Rectal smooth muscle tissue (tissue), 1 donor: Measurements from ENCODE around the gene ATXN7L1.

ENCODE experiments used
- H3K27ac ChIP-seq: one replicate; pipeline ENCODE4 v1.7.0; 2013; ENCODE audit warnings: low read depth, low read length, inconsistent platforms
- H3K27me3 ChIP-seq: one replicate; pipeline ENCODE4 v1.7.0; 2013; ENCODE audit warnings: low read length; ENCODE audit not compliant: control insufficient read depth, insufficient read depth
- H3K36me3 ChIP-seq: one replicate; pipeline ENCODE4 v1.7.0; 2013; ENCODE audit warnings: low read length; ENCODE audit not compliant: control insufficient read depth, insufficient read depth
- H3K4me1 ChIP-seq: one replicate; pipeline ENCODE4 v1.7.0; 2013; ENCODE audit warnings: low read length; ENCODE audit not compliant: control insufficient read depth, insufficient read depth
- H3K4me3 ChIP-seq: one replicate; pipeline ENCODE4 v1.7.0; 2013; ENCODE audit warnings: low read length
- H3K9ac ChIP-seq: one replicate; pipeline ENCODE4 v1.7.0; 2013; ENCODE audit warnings: low read length

ATXN7L1 gene

GRCh38 chr7:105876091-105876963 lies at the start of gene ATXN7L1:
ATXN7L1 (minus strand) TSS chr7:105876599; CDS start chr7:105876558, 41 bp downstream.
- Histone ChIP-seq H3K36me3 (no peaks in the 10 kb centered on the region), H3K27me3 (no peaks in the 10 kb centered on the region), H3K4me3 (peak within 1 kb of the TSS; percentile 82), H3K27ac (peak within 1 kb of the TSS; percentile 85), H3K9ac (peak within 1 kb of the TSS; percentile 43), H3K4me1 (peaks cover 10% of the 10 kb centered on the region)

- Histone ChIP-seq H3K27ac (no peak overlapping the region), H3K4me3 (no peak overlapping the region), H3K4me1 (no peaks in the 10 kb centered on the region), H3K36me3 (no peaks in the 10 kb centered on the region), H3K9ac (no peak overlapping the region), H3K27me3 (no peaks in the 10 kb centered on the region)
These were observed 49.7 kb upstream of the ATXN7L1 start for GRCh38 chr7:105926131-105926530.

- Histone ChIP-seq H3K27me3 (no peaks in the 10 kb centered on the region), H3K36me3 (no peaks in the 10 kb centered on the region), H3K9ac (no peak overlapping the region), H3K4me3 (no peak overlapping the region), H3K27ac (no peak overlapping the region), H3K4me1 (no peaks in the 10 kb centered on the region)
These were observed 48.5 kb upstream of the ATXN7L1 start for GRCh38 chr7:105924945-105925344.

- Histone ChIP-seq H3K27me3 (no peaks in the 10 kb centered on the region), H3K36me3 (no peaks in the 10 kb centered on the region), H3K4me1 (no peaks in the 10 kb centered on the region), H3K9ac (no peak overlapping the region), H3K27ac (no peak overlapping the region), H3K4me3 (no peak overlapping the region)
These were observed 44.4 kb upstream of the ATXN7L1 start for GRCh38 chr7:105920766-105921165.

GRCh38 chr7:105917659-105918058 lies 41.3 kb upstream of the ATXN7L1 start:
- H3K4me3 ChIP-seq: no peak overlapping the region
- H3K9ac ChIP-seq: no peak overlapping the region
- no peaks in the 10 kb centered on the region for H3K36me3 ChIP-seq
- H3K4me1 ChIP-seq: no peaks in the 10 kb centered on the region
- H3K27ac ChIP-seq: no peak overlapping the region
- H3K27me3 ChIP-seq: no peaks in the 10 kb centered on the region

GRCh38 chr7:105916603-105917002 lies 40.2 kb upstream of the ATXN7L1 start:
- no peak overlapping the region for H3K4me3 ChIP-seq
- H3K27ac ChIP-seq: no peak overlapping the region
- H3K27me3 ChIP-seq: no peaks in the 10 kb centered on the region
- no peaks in the 10 kb centered on the region for H3K36me3 ChIP-seq
- H3K9ac ChIP-seq: no peak overlapping the region
- no peaks in the 10 kb centered on the region for H3K4me1 ChIP-seq

GRCh38 chr7:105913947-105914346 lies 37.5 kb upstream of the ATXN7L1 start:
- Histone ChIP-seq H3K4me3 (no peak overlapping the region), H3K27ac (no peak overlapping the region), H3K36me3 (no peaks in the 10 kb centered on the region), H3K27me3 (no peaks in the 10 kb centered on the region), H3K4me1 (no peaks in the 10 kb centered on the region), H3K9ac (no peak overlapping the region)

- Histone ChIP-seq H3K4me3 (no peak overlapping the region), H3K27ac (no peak overlapping the region), H3K27me3 (no peaks in the 10 kb centered on the region), H3K4me1 (no peaks in the 10 kb centered on the region), H3K36me3 (no peaks in the 10 kb centered on the region), H3K9ac (no peak overlapping the region)
These were observed 35.7 kb upstream of the ATXN7L1 start for GRCh38 chr7:105911961-105912575.

- Histone ChIP-seq H3K4me3 (no peak overlapping the region), H3K27ac (no peak overlapping the region), H3K27me3 (no peaks in the 10 kb centered on the region), H3K4me1 (peaks cover 7% of the 10 kb centered on the region), H3K36me3 (no peaks in the 10 kb centered on the region), H3K9ac (no peak overlapping the region)
These were observed 33.8 kb upstream of the ATXN7L1 start for GRCh38 chr7:105910172-105910571.

- Histone ChIP-seq H3K27ac (no peak overlapping the region), H3K4me1 (peaks cover 7% of the 10 kb centered on the region), H3K36me3 (no peaks in the 10 kb centered on the region), H3K4me3 (no peak overlapping the region), H3K9ac (no peak overlapping the region), H3K27me3 (no peaks in the 10 kb centered on the region)
These were observed 33.3 kb upstream of the ATXN7L1 start for GRCh38 chr7:105909742-105910141.

GRCh38 chr7:105907129-105907846 lies 30.9 kb upstream of the ATXN7L1 start:
- H3K27ac ChIP-seq: peak overlapping the region; percentile 42

GRCh38 chr7:105906695-105907094 lies 30.3 kb upstream of the ATXN7L1 start:
- Histone ChIP-seq H3K4me3 (no peak overlapping the region), H3K4me1 (peaks cover 7% of the 10 kb centered on the region), H3K9ac (no peak overlapping the region), H3K27ac (peak overlapping the region; percentile 42), H3K36me3 (no peaks in the 10 kb centered on the region), H3K27me3 (no peaks in the 10 kb centered on the region)

More at GRCh38 chr7:105907129-105907846, 30.9 kb upstream of the ATXN7L1 start:
- Histone ChIP-seq H3K4me3 (no peak overlapping the region), H3K9ac (no peak overlapping the region), H3K27me3 (no peaks in the 10 kb centered on the region), H3K36me3 (no peaks in the 10 kb centered on the region), H3K4me1 (peaks cover 7% of the 10 kb centered on the region)
